PFSK-1 (cell line): ENCODE results near the gene OR1I1.
A peak's percentile ranks its signal among the peaks of the same experiment; 100 is the strongest.

Source experiments
- FOXP2 ChIP-seq: optimal IDR thresholded peaks from 2 replicates; pipeline ENCODE3; 2011; ENCODE audit warnings: borderline replicate concordance, control low read depth, inconsistent platforms; ENCODE audit not compliant: insufficient read depth; ENCODE audit errors: extremely low read length, extremely low read depth
- POLR2AphosphoS5 ChIP-seq: IDR thresholded peaks from 2 replicates; pipeline ENCODE4 v1.6.1; 2012; ENCODE audit warnings: low read depth, mild to moderate bottlenecking, control low read depth, low read length, moderate library complexity
- SIN3A ChIP-seq: IDR thresholded peaks from 2 replicates; pipeline ENCODE4 v1.6.1; 2012; ENCODE audit warnings: mild to moderate bottlenecking, low read length, moderate library complexity, borderline replicate concordance; ENCODE audit not compliant: insufficient read depth
- TAF1 ChIP-seq: IDR thresholded peaks from 2 replicates; pipeline ENCODE4 v1.6.1; 2012; ENCODE audit warnings: low read length, control low read depth, borderline replicate concordance; ENCODE audit not compliant: insufficient read depth
- TF ChIP-seq, protein P1 (sequence below), 2 experiments: IDR thresholded peaks; 2 replicates each; pipeline versions ENCODE4 v1.6.1 to v1.8.0; 2011 to 2012; ENCODE audit warnings: low read depth in 2 of 2, low read length in 2 of 2, control low read depth in 1 of 2, inconsistent platforms in 1 of 2, mild to moderate bottlenecking in 1 of 2, moderate library complexity in 1 of 2; ENCODE audit not compliant: insufficient read depth in 1 of 2

Gene OR1I1

DNA sequence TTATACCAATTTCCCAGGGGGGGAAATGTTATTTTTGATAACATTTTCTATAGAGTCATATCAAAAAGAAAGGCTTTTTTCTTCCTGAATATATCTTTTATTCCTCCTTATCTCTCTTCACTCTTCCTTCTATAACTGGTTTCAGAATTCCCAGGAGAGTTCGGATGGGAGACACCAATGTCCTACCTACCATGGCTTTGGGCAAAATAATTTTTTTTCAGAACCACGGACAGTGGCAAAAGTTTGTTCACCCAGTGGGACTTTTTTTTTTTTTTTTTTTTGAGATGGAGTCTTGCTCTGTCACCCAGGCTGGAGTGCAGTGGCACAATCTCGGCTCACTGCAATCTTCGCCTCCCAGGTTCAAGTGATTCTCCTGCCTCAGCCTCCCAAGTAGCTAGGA, 2.0 kb upstream of the OR1I1 start:
- TF ChIP-seq, protein P1, sequence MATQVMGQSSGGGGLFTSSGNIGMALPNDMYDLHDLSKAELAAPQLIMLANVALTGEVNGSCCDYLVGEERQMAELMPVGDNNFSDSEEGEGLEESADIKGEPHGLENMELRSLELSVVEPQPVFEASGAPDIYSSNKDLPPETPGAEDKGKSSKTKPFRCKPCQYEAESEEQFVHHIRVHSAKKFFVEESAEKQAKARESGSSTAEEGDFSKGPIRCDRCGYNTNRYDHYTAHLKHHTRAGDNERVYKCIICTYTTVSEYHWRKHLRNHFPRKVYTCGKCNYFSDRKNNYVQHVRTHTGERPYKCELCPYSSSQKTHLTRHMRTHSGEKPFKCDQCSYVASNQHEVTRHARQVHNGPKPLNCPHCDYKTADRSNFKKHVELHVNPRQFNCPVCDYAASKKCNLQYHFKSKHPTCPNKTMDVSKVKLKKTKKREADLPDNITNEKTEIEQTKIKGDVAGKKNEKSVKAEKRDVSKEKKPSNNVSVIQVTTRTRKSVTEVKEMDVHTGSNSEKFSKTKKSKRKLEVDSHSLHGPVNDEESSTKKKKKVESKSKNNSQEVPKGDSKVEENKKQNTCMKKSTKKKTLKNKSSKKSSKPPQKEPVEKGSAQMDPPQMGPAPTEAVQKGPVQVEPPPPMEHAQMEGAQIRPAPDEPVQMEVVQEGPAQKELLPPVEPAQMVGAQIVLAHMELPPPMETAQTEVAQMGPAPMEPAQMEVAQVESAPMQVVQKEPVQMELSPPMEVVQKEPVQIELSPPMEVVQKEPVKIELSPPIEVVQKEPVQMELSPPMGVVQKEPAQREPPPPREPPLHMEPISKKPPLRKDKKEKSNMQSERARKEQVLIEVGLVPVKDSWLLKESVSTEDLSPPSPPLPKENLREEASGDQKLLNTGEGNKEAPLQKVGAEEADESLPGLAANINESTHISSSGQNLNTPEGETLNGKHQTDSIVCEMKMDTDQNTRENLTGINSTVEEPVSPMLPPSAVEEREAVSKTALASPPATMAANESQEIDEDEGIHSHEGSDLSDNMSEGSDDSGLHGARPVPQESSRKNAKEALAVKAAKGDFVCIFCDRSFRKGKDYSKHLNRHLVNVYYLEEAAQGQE (IDR thresholded peaks at IDR 0.05; ENCODE audit: insufficient read depth in 1 of 2, low read depth in 2 of 2, low read length in 2 of 2), result peak; percentile 69 to 89

DNA sequence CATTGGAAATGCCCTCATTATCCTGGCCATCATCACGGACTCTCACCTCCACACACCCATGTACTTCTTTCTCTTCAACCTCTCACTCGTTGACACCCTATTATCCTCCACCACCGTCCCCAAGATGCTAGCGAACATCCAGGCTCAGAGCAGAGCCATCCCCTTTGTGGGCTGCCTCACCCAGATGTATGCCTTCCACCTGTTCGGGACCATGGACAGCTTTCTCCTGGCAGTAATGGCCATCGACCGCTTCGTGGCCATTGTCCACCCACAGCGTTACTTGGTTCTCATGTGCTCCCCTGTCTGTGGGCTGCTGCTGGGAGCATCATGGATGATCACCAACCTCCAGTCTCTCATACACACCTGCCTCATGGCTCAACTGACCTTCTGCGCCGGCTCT, 5.2 kb downstream of the OR1I1 start:
- no peak for TF ChIP-seq FOXP2
- no peak for TF ChIP-seq POLR2AphosphoS5
- no peak for TF ChIP-seq SIN3A
- TF ChIP-seq, protein P1 (IDR thresholded peaks at IDR 0.05; ENCODE audit: insufficient read depth in 1 of 2, low read depth in 2 of 2, low read length in 2 of 2), result peak; percentile 70 to 87
- TF ChIP-seq TAF1, result no peak

DNA sequence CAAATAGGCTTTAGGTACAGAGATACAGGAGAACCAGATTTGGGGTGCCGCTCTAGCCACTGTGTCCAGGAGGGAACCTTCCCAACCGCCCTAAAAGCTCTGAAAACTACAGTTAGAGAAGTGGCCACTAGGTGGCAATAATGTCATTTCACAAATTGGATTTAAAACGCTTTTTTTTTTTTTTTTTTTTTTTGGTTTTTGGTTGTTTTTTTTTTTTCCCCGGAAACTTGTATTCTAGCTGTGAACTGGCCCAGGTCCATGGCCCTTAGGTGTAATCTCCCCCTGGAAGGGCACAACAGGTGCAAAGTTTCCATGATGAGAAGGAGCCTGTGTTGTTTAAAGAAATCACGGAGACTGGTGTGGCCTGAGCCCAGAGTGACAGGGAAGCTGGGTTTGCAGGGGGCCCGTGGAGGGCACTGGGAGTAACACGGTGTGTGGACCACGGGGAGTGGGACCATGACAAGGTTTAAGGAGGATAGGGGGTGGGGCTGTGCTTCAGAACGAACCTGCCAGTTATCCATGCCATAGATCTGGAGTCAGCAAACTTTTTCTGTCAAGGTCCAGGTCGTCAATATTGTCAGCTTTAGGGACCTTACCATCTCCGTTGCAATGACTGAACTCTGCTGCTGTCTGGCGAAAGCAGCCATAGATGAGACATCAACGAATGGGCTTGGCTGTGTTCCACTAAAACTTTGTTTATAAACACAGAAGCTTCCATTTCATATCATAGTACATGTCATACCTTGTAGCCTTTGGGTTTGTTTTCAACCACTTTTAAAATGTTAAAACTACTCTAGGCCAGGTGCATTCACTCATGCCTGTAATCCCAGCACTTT, 10.1 kb downstream of the OR1I1 start:
- TF ChIP-seq SIN3A, result no peak
- TF ChIP-seq, protein P1 (IDR thresholded peaks at IDR 0.05; ENCODE audit: insufficient read depth in 1 of 2, low read depth in 2 of 2, low read length in 2 of 2), result no peak

DNA sequence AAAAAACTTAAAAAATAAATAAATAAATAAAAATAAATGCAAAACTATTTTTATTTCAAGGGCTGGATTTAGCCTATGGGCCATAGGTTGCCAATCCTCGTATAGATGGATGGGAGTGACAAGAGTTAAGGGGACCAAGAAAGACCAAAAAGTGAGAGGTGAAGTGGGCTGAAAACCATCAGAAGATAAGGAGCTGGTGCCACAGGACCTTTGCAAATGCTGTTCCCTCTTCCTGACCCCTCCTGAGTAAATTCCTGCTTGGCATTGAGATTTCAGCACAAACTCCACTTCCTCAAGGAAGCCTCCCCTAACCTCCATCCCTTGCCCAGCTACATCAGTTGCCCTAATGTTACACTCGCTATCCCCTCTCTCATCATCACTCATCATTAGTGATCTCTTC, 11.0 kb downstream of the OR1I1 start:
- TF ChIP-seq SIN3A (no peak), FOXP2 (no peak), TAF1 (no peak), POLR2AphosphoS5 (no peak)
- TF ChIP-seq, protein P1 (IDR thresholded peaks at IDR 0.05; ENCODE audit: insufficient read depth in 1 of 2, low read depth in 2 of 2, low read length in 2 of 2), result no peak

DNA sequence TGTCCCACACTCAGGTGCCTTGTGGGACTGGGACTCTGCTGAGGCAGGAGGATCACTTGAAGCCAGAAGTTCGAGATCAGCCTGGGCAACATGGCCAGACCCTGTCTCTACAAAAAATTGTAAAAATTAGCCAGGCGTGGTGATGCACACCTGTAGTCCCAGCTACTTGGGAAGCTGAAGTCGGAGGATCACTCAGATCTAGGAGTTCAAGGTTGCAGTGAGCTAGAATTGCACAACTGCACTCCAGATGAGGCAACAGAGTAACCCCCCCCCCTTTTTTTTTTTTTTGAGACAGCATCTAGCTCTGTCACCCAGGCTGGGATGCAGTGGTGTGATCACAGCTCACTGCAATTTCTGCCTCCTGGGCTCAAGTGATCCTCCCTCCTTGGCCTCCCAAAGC, 14.2 kb downstream of the OR1I1 start:
- TF ChIP-seq FOXP2 (no peak), POLR2AphosphoS5 (no peak), SIN3A (no peak), TAF1 (no peak)
- TF ChIP-seq, protein P1 (IDR thresholded peaks at IDR 0.05; ENCODE audit: insufficient read depth in 1 of 2, low read depth in 2 of 2, low read length in 2 of 2), result no peak
